Erythroblast (primary cell): Measurements from ENCODE around the gene USH1C.

ENCODE experiments used
- GATA1 ChIP-seq: IDR thresholded peaks from 2 replicates; pipeline ENCODE4 v1.6.1; 2011; ENCODE audit warnings: low read depth, mild to moderate bottlenecking, control low read depth, low read length, moderate library complexity
- POLR2A ChIP-seq: IDR thresholded peaks from 2 replicates; pipeline ENCODE4 v1.6.1; 2011; ENCODE audit warnings: mild to moderate bottlenecking, low read length

- TF ChIP-seq POLR2A (no peak), GATA1 (no peak)
These were observed 44.5 kb upstream of the USH1C start for GRCh38 chr11:17588721-17589120.
